ENCODE results near the gene ADAM15. TPM values are rescaled to one million over a fixed set of nuclear protein-coding genes. Genes with fewer than 3 reads are reported as not detected.

ADAM15 gene
- total RNA-seq, 4 donors from 2014 or later: 61.5 to 142 (median 115) TPM

DNA sequence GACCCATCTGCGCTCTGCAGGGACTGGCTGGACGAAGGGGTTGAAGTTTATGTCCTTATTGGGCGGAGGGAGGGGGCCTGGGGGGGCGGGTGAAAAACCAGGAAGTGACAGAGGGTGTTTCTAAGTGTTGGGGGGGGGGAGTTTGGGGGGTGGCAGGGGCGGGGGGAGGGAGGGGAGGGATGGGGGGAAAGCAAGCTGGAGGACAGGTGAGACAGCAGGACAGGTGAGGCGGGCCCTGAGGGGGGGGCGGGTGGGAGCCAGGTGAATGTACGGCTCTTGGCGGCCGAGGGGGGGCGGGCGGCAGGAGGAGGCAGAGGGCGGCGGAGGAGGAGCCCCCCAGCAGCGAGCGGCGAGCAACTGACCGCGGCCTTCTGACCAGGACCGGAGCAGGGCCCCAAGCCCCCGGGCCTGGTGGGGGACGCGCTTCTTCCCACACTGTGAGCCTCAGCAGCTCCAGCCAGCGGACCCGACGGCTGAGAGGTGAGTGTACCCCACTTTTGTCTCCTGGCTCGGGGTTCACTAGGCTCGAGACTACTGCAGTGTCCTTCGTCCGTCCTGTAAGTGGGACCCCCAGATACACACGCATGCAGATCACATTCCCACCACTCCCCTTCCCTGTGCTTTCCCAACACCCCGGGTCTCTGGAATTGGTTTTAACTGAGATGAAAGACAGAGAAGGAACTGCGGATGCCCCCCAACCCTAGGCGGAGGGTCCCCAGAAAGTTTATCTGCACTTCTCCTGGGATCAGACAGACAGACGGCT is 48.5 kb upstream of the ADAM15 start, which contains the start of gene ZBTB7B:
Gene ZBTB7B (plus strand): TSS at position 339 of the 763 bp plus-strand sequence. CDS start 11,859 bp downstream, outside the sequence.
- Histone ChIP-seq H3K27me3 (no peaks in the 10 kb centered on the region), H3K9me3 (no peaks in the 10 kb centered on the region), H3K4me3 (peak within 1 kb of the TSS; percentile 80 to 97 (median 92)), H3K4me1 (peaks cover 51 to 70% (median 63%) of the 10 kb centered on the region in 4 donors), H3K36me3 (no peaks in the 10 kb centered on the region), H3K27ac (replicated peaks in 1 of 4) (peak within 1 kb of the TSS; percentile 97 to 99 (median 98))
- no peak for DNase-seq (ENCODE audit: extremely low spot score)
- 0% methylated on average over 26 of the region's 35 CpGs for WGBS
- intact Hi-C loops (cut with DNase I): no loop called here
- TF ChIP-seq, protein P1, sequence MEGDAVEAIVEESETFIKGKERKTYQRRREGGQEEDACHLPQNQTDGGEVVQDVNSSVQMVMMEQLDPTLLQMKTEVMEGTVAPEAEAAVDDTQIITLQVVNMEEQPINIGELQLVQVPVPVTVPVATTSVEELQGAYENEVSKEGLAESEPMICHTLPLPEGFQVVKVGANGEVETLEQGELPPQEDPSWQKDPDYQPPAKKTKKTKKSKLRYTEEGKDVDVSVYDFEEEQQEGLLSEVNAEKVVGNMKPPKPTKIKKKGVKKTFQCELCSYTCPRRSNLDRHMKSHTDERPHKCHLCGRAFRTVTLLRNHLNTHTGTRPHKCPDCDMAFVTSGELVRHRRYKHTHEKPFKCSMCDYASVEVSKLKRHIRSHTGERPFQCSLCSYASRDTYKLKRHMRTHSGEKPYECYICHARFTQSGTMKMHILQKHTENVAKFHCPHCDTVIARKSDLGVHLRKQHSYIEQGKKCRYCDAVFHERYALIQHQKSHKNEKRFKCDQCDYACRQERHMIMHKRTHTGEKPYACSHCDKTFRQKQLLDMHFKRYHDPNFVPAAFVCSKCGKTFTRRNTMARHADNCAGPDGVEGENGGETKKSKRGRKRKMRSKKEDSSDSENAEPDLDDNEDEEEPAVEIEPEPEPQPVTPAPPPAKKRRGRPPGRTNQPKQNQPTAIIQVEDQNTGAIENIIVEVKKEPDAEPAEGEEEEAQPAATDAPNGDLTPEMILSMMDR (IDR thresholded peaks at IDR 0.05): no peak
- TF ChIP-seq POLR2AphosphoS5 (IDR thresholded peaks at IDR 0.05) (no peak), POLR2A (IDR thresholded peaks at IDR 0.05; ENCODE audit: low read depth) (no peak), EP300 (IDR thresholded peaks at IDR 0.05) (no peak)

DNA sequence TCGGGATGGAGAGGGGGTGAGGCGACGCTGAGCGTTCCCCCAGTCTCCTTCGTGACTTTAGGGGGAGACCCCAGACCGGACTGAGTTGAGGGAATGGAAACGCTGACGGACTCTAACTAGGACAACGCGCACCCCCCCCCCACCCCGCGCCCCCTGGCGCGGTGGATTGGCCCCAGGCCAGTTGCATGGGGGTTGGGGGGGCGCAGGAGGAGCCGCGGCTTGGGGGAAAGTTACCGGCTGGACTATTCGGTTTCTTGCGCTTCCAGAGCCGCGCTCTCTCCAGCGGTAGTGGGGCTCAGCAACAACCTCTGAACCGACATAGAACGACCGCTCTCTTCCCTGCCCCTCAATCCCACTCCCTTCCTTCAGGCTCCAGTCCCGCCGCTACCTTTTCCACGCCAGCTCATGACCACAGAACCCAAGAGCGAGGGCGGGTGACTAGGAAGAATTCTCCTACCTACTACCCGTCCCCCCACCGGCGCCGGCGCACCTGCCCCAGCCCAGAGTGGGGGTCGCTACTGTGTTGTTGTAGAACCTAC is 47.8 kb upstream of the ADAM15 start:
- Histone ChIP-seq H3K36me3 (no peaks in the 10 kb centered on the region), H3K4me3 (peak overlapping the region; percentile 80 to 97 (median 92)), H3K9me3 (no peaks in the 10 kb centered on the region), H3K27ac (replicated peaks in 1 of 4) (peak overlapping the region; percentile 97 to 99 (median 98)), H3K27me3 (no peaks in the 10 kb centered on the region), H3K4me1 (peaks cover 57 to 75% (median 69%) of the 10 kb centered on the region in 4 donors)
- DNase-seq (ENCODE audit: extremely low spot score): no peak
- no peak for TF ChIP-seq POLR2A (IDR thresholded peaks at IDR 0.05; ENCODE audit: low read depth)
- TF ChIP-seq, protein P1 (IDR thresholded peaks at IDR 0.05): no peak
- no peak for TF ChIP-seq EP300 (IDR thresholded peaks at IDR 0.05)
- no peak for TF ChIP-seq POLR2AphosphoS5 (IDR thresholded peaks at IDR 0.05)
- intact Hi-C loops (cut with DNase I): no loop called here
- 2% methylated on average over 28 of the region's 37 CpGs for WGBS

DNA sequence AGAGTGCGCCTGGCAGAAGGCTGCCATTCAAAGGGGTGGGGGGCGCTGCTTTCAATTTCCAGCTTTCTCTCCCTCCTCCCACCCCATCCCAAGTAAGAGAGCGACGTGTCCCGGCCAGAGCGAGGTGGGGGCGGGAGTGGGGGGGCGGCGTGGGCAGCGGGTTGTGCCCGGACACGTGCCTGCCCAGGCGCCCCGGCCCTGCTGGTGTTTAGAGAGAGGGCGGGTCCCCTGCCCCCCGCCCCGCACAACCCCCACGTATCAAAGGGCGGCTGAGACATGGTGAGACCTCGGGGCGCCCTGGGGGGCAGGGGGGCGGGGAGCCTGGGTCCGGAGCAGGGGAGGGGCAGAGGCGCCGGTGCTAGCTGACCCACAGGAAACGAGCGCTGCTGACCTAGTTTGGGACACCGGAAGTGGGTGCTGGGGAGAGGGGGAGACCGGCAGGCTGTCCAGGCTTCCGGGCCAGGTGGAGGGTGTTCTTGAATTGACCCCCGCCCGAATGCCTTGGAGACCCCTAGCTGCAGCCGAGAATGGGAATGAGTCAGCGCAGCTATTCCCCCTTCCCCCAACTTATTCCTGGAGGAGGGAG is 47.3 kb upstream of the ADAM15 start:
- intact Hi-C loops (cut with DNase I): no loop called here
- no peaks in the 10 kb centered on the region for H3K36me3 ChIP-seq

DNA sequence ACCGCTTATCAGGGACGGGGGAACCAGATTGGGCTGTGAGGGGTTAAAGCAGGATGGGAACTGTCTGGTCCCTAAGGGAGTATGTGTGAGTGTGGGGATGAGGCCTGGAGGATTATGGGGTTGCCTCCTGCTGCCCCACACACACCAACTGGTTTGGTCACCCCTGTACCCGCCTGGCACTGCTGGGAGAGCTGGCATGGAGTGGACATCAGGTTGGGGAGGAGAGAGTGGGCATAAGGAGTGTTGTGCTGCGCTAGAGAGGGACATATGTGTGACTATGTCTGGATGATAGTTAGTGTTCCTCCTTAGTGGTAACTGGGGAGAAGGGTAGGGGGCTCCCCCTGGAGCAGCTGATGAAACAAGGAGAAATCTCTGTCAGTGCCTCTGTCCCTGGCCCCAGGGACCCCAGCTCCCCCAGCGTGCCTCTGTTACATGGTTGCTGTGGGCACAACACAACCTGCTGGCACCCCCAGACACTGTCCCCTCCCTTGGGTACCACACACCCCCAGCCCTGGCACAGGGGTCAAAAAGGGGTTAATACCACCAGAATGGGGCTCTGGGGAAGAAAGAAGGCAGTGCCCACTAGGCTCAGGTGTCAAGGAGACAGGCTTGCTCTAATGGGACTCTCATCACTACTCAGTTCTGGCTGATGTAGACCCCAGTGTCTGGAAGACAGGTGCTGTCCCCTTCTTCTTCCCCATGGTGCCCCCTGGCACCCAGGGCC is 46.6 kb upstream of the ADAM15 start:
- WGBS: 80% methylated on average over 1 of the region's 5 CpGs
- no peaks in the 10 kb centered on the region for H3K27me3 ChIP-seq
- H3K27ac ChIP-seq (replicated peaks in 1 of 4): peak overlapping the region; percentile 97 to 99 (median 98)
- TF ChIP-seq EP300 (IDR thresholded peaks at IDR 0.05): no peak
- TF ChIP-seq, protein P1 (IDR thresholded peaks at IDR 0.05): no peak
- no peak for TF ChIP-seq POLR2A (IDR thresholded peaks at IDR 0.05; ENCODE audit: low read depth)
- TF ChIP-seq POLR2AphosphoS5 (IDR thresholded peaks at IDR 0.05): no peak
- H3K4me3 ChIP-seq: peak overlapping the region; percentile 80 to 97 (median 92)
- intact Hi-C loops (cut with DNase I): no loop called here
- DNase-seq (ENCODE audit: extremely low spot score): no peak
- no peaks in the 10 kb centered on the region for H3K9me3 ChIP-seq
- peaks cover 55 to 75% (median 68%) of the 10 kb centered on the region in 4 donors for H3K4me1 ChIP-seq
- H3K36me3 ChIP-seq: peaks cover 0 to 4% (median 2%) of the 10 kb centered on the region in 4 donors

More for the DNA sequence above, 47.3 kb upstream of the ADAM15 start:
- H3K27me3 ChIP-seq: no peaks in the 10 kb centered on the region
- peak overlapping the region; percentile 80 to 97 (median 92) for H3K4me3 ChIP-seq
- 20% methylated on average over 1 of the region's 34 CpGs for WGBS
- TF ChIP-seq POLR2A (IDR thresholded peaks at IDR 0.05; ENCODE audit: low read depth) (peak; percentile 33), POLR2AphosphoS5 (IDR thresholded peaks at IDR 0.05) (peak; percentile 42 to 57), EP300 (IDR thresholded peaks at IDR 0.05) (no peak)
- TF ChIP-seq, protein P1 (IDR thresholded peaks at IDR 0.05): no peak
- H3K9me3 ChIP-seq: no peaks in the 10 kb centered on the region
- peak overlapping the region; percentile 97 to 99 (median 98) for H3K27ac ChIP-seq (replicated peaks in 1 of 4)
- H3K4me1 ChIP-seq: peaks cover 60 to 75% (median 70%) of the 10 kb centered on the region in 4 donors
- DNase-seq (ENCODE audit: extremely low spot score): no peak

Measured in esophagus muscularis mucosa (tissue), 4 donors.